ENCODE data around the gene PTPRU. TPM values are rescaled to one million over a fixed set of nuclear protein-coding genes. Genes with fewer than 3 reads are reported as not detected.
"Not testable (repeated sequence)": the region's sequence is repeated elsewhere in the genome, so short reads cannot be mapped to it uniquely, and the experiment has no call there.

The PTPRU gene
- total RNA-seq, 4 donors from 2014 or later: 11.4 to 59.4 (median 35.3) TPM

DNA sequence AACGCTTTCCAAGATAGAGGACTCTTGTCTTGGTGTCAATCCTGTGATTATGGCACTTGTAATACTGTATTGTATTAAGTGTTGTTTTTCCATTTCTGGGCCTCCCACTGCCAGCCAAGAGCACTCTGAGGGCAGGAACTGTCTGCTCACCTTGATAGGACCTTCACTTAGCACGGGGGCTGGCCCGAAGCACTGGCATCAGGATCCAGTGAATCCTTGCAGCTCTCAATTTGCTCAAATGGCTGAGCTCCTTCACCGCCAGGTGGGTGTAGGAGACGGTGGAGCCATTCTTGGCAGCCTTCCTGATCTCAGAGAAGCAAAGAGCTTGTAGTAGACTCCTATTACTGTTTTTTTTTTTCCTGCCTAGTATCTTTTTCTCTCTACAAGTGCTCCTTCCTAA, 23.3 kb upstream of the PTPRU start:
- H3K36me3 ChIP-seq: peaks cover 0 to 37% of the 10 kb centered on the region in 2 donors
- in situ Hi-C loops (cut with MboI; ENCODE audit: low sequenced_read_pairs in 4 of 4) (no loop called here), intact Hi-C loops (cut with DNase I; ENCODE audit: low total_unique reads) (no loop called here)
- ATAC-seq (no peak), DNase-seq (no peak)
- TF ChIP-seq POLR2A (IDR thresholded peaks at IDR 0.05): no peak
- TF ChIP-seq CTCF (IDR thresholded peaks at IDR 0.05 in 4 of 5, conservative IDR thresholded peaks at IDR 0.05 in 1 of 5): no peak
- no peak overlapping the region for H3K4me3 ChIP-seq
- H3K27me3 ChIP-seq: no peaks in the 10 kb centered on the region
- H3K4me1 ChIP-seq: no peaks in the 10 kb centered on the region
- no peaks in the 10 kb centered on the region for H3K9me3 ChIP-seq
- H3K27ac ChIP-seq: no peak overlapping the region

- ATAC-seq (no peak), DNase-seq (no peak)
- in situ Hi-C loops (cut with MboI; ENCODE audit: low sequenced_read_pairs in 4 of 4): no loop called here
- Histone ChIP-seq H3K9me3 (no peaks in the 10 kb centered on the region), H3K27me3 (no peaks in the 10 kb centered on the region), H3K36me3 (peaks cover 0 to 26% of the 10 kb centered on the region in 2 donors), H3K27ac (no peak overlapping the region), H3K4me3 (no peak overlapping the region), H3K4me1 (no peaks in the 10 kb centered on the region)
- intact Hi-C loops (cut with DNase I; ENCODE audit: low total_unique reads): no loop called here
- TF ChIP-seq POLR2A (IDR thresholded peaks at IDR 0.05): no peak
- no peak for TF ChIP-seq CTCF (IDR thresholded peaks at IDR 0.05 in 4 of 5, conservative IDR thresholded peaks at IDR 0.05 in 1 of 5)
Observed at GRCh38 chr1:29217633-29218032, 18.7 kb upstream of the PTPRU start.

DNA sequence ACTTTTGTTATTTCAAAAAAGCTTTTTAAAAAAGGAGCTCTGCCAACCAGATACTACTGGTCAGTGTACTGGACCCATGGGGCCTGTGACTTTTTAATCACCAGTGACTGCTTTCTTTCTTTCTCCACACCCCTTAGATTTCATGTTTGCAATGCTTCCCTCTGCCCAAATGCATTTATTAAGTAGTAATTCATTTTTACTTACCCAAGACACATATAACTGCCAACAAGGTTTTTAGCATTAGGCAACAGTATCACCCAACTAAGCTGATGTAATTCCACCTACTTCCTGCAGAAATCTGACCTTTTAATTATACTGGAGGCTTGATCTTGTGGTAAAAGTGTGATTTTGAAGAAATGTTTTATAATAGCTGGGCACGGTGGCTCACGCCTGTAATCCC, 18.1 kb upstream of the PTPRU start:
- TF ChIP-seq POLR2A (IDR thresholded peaks at IDR 0.05) (no peak), CTCF (IDR thresholded peaks at IDR 0.05 in 4 of 5, conservative IDR thresholded peaks at IDR 0.05 in 1 of 5) (no peak)
- ATAC-seq (no peak), DNase-seq (no peak)
- Histone ChIP-seq H3K4me1 (no peaks in the 10 kb centered on the region), H3K9me3 (no peaks in the 10 kb centered on the region), H3K27ac (no peak overlapping the region), H3K27me3 (no peaks in the 10 kb centered on the region), H3K4me3 (no peak overlapping the region), H3K36me3 (peaks cover 0 to 20% of the 10 kb centered on the region in 2 donors)
- intact Hi-C loops (cut with DNase I; ENCODE audit: low total_unique reads): no loop called here
- in situ Hi-C loops (cut with MboI; ENCODE audit: low sequenced_read_pairs in 4 of 4): no loop called here

DNA sequence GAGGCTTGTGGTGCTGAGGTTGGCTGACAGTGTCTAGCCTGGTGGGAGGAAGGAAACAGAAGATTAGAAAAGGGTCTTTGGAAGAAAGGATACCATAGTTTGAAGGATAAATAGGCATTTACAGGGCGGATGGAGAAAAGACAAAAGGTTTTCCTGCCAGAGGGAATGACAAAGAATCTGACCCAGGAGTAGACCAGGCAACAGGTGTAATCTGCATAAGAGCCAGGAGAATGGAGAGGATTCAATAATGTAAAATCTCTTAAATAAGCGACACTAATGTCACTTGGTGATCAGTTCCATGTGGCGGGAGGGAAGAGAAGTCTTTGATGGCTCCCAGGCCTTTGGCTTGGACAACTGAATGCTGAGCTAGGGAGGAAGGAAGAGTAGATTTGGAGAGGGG, 15.0 kb upstream of the PTPRU start:
- Histone ChIP-seq H3K9me3 (no peaks in the 10 kb centered on the region), H3K36me3 (peaks cover 0 to under 1% of the 10 kb centered on the region in 2 donors), H3K27ac (no peak overlapping the region), H3K27me3 (no peaks in the 10 kb centered on the region), H3K4me1 (no peaks in the 10 kb centered on the region), H3K4me3 (no peak overlapping the region)
- DNase-seq: no peak
- intact Hi-C loops (cut with DNase I; ENCODE audit: low total_unique reads) (no loop called here), in situ Hi-C loops (cut with MboI; ENCODE audit: low sequenced_read_pairs in 4 of 4) (no loop called here)
- no peak for ATAC-seq
- TF ChIP-seq POLR2A (IDR thresholded peaks at IDR 0.05) (no peak), CTCF (IDR thresholded peaks at IDR 0.05 in 4 of 5, conservative IDR thresholded peaks at IDR 0.05 in 1 of 5) (no peak)

- H3K4me3 ChIP-seq; H3K4me1 ChIP-seq; in situ Hi-C loops (cut with MboI; ENCODE audit: low sequenced_read_pairs in 4 of 4); H3K36me3 ChIP-seq; H3K27me3 ChIP-seq; H3K9me3 ChIP-seq; H3K27ac ChIP-seq; ATAC-seq; DNase-seq; intact Hi-C loops (cut with DNase I; ENCODE audit: low total_unique reads): not testable (repeated sequence)
Observed at GRCh38 chr1:29222260-29222659, 14.1 kb upstream of the PTPRU start.

Data from gastrocnemius medialis (tissue), 4 donors.